Activated CD4-positive, alpha-beta T cell treated with anti-CD3 and anti-CD28 coated beads, Interleukin-2, Interleukin-6, amounts not matched to agents 100 ng/mL and 50 ng/mL, durations not matched to agents 16 hours and 8 hours (primary cell): Measurements from ENCODE around the gene ACYP1.

Experiments used
- DNase-seq: peaks from one replicate; pipeline ENCODE4 v3.0.0-alpha.2; 2020

ACYP1 gene

GRCh38 chr14:75063491-75064204, at the start of gene ACYP1:
TSS of gene ACYP1 (minus strand) at chr14:75064024. CDS start at chr14:75063553, 471 bp downstream.
- DNase-seq, result peak; percentile 97

- DNase-seq, result no peak
Observed at GRCh38 chr14:75109877-75110276, 46.1 kb upstream of the ACYP1 start.

GRCh38 chr14:75107186-75107585, 43.4 kb upstream of the ACYP1 start:
- DNase-seq, result no peak

GRCh38 chr14:75101491-75101890, 37.7 kb upstream of the ACYP1 start:
- DNase-seq, result no peak

GRCh38 chr14:75098682-75099081, 34.9 kb upstream of the ACYP1 start:
- no peak for DNase-seq

GRCh38 chr14:75098212-75098611, 34.4 kb upstream of the ACYP1 start:
- no peak for DNase-seq

- no peak for DNase-seq
Observed at GRCh38 chr14:75096959-75097358, 33.1 kb upstream of the ACYP1 start.

- no peak for DNase-seq
Observed at GRCh38 chr14:75095690-75096089, 31.9 kb upstream of the ACYP1 start.

GRCh38 chr14:75094896-75095295, 31.1 kb upstream of the ACYP1 start:
- DNase-seq, result no peak

GRCh38 chr14:75092698-75093097, 28.9 kb upstream of the ACYP1 start:
- no peak for DNase-seq

GRCh38 chr14:75091251-75091650, 27.4 kb upstream of the ACYP1 start:
- DNase-seq, result no peak

GRCh38 chr14:75090353-75090752, 26.5 kb upstream of the ACYP1 start:
- DNase-seq, result no peak

- peak; percentile 47 for DNase-seq
Observed at GRCh38 chr14:75088566-75089373, 24.9 kb upstream of the ACYP1 start.

- DNase-seq, result no peak
Observed at GRCh38 chr14:75088153-75088552, 24.3 kb upstream of the ACYP1 start.

- no peak for DNase-seq
Observed at GRCh38 chr14:75084513-75084912, 20.7 kb upstream of the ACYP1 start.

- no peak for DNase-seq
Observed at GRCh38 chr14:75083271-75083670, 19.4 kb upstream of the ACYP1 start.

GRCh38 chr14:75081660-75082229, 17.9 kb upstream of the ACYP1 start:
- DNase-seq, result no peak

GRCh38 chr14:75079521-75079920, 15.7 kb upstream of the ACYP1 start:
- no peak for DNase-seq

GRCh38 chr14:75077794-75078193, 14.0 kb upstream of the ACYP1 start:
- no peak for DNase-seq

GRCh38 chr14:75070383-75070782, 6.6 kb upstream of the ACYP1 start:
- DNase-seq, result no peak

- DNase-seq, result no peak
Observed at GRCh38 chr14:75069811-75070145, 6.0 kb upstream of the ACYP1 start.

GRCh38 chr14:75069121-75069810, 5.4 kb upstream of the ACYP1 start, which contains the start of gene ZC2HC1C:
TSS of gene ZC2HC1C (plus strand) at chr14:75069641. CDS start at chr14:75070574, 933 bp downstream.
- DNase-seq, result peak; percentile 87
